ENCODE results near the gene NOA1. TPM values are rescaled to one million over a fixed set of nuclear protein-coding genes. Genes with fewer than 3 reads are reported as not detected.

NOA1 gene
- polyA plus RNA-seq, 1 experiment = 15.9 TPM

DNA sequence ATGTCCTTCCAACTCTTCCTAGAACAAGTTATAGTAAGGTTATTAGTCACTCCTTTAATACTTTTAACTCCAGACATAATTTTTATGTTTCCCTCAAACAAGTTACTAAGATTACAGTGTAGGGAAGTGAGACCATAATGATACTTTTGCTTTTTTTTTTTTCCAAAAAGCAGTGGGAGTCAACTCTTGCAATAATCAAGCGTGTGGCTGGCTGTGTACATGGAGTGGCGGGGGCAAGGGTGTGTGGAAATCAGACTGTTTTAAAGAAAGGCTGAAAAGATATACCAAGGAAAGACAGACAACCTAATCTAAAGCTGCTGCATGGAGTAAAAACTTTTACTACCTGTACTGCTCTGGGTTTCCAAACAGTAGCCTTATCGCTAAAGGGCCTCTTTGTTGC lies 4.1 kb downstream of the NOA1 start:
- TF ChIP-seq, protein P1, sequence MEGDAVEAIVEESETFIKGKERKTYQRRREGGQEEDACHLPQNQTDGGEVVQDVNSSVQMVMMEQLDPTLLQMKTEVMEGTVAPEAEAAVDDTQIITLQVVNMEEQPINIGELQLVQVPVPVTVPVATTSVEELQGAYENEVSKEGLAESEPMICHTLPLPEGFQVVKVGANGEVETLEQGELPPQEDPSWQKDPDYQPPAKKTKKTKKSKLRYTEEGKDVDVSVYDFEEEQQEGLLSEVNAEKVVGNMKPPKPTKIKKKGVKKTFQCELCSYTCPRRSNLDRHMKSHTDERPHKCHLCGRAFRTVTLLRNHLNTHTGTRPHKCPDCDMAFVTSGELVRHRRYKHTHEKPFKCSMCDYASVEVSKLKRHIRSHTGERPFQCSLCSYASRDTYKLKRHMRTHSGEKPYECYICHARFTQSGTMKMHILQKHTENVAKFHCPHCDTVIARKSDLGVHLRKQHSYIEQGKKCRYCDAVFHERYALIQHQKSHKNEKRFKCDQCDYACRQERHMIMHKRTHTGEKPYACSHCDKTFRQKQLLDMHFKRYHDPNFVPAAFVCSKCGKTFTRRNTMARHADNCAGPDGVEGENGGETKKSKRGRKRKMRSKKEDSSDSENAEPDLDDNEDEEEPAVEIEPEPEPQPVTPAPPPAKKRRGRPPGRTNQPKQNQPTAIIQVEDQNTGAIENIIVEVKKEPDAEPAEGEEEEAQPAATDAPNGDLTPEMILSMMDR (IDR thresholded peaks at IDR 0.05; ENCODE audit: insufficient read depth, low read depth, low read length) = no peak
- ChIA-PET POLR2A (no interaction called here), CTCF (no interaction called here)
- Histone ChIP-seq H3K27me3 (ENCODE audit: control insufficient read depth, insufficient read depth, low read length) (no peaks in the 10 kb centered on the region), H3K36me3 (ENCODE audit: control insufficient read depth, insufficient read depth, low read length) (peaks cover 6% of the 10 kb centered on the region), H3K4me3 (ENCODE audit: low read depth, low read length) (no peak overlapping the region)
- no peak for DNase-seq (ENCODE audit: low read depth)

DNA sequence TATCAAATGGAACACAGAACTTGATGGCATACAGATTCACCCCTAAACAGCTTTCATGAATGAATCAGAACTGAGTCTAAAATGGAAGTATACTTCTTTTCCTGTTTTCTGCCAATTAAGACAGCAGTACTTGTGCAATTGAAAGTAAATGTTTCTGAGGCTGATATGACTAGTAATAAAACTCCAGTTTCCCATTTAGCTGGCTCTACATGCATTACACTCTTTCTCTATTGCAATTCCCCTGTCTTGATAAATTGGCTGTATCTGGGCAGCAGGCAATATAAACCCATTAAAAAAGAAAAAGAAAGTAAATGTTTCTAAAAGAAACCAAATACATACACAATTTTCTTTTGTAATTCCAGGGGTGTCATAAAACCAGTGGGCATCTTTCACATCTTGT lies 4.6 kb downstream of the NOA1 start:
- H3K36me3 ChIP-seq (ENCODE audit: control insufficient read depth, insufficient read depth, low read length) = peaks cover 6% of the 10 kb centered on the region
- CTCF ChIA-PET = no interaction called here
- TF ChIP-seq, protein P1 (IDR thresholded peaks at IDR 0.05; ENCODE audit: insufficient read depth, low read depth, low read length) = no peak

DNA sequence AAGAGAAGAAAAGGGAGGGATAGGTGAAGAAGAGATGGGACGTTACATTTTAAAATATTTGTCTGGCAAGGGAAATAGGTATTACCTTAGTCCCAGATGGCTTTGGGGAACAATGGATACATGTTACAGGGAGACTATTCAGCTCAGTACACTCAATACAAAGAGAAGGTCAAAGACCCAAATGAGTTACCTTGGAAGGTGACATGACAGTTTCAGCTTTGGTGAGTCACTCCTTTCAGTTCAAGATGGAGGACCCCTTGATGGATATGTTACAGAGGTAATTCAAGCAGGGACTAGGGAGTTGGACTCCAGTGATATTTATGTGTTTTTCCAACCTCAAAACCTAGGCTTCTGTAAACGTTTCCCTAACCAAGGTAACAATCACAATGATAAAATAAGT lies 5.0 kb downstream of the NOA1 start:
- Histone ChIP-seq H3K36me3 (ENCODE audit: control insufficient read depth, insufficient read depth, low read length) (peaks cover 7% of the 10 kb centered on the region), H3K27me3 (ENCODE audit: control insufficient read depth, insufficient read depth, low read length) (no peaks in the 10 kb centered on the region), H3K4me3 (ENCODE audit: low read depth, low read length) (no peak overlapping the region)
- ChIA-PET POLR2A (no interaction called here), CTCF (no interaction called here)
- TF ChIP-seq, protein P1 (IDR thresholded peaks at IDR 0.05; ENCODE audit: insufficient read depth, low read depth, low read length) = no peak
- DNase-seq (ENCODE audit: low read depth) = no peak

More for the DNA sequence above, 4.6 kb downstream of the NOA1 start:
- H3K4me3 ChIP-seq (ENCODE audit: low read depth, low read length) = no peak overlapping the region
- no peak for DNase-seq (ENCODE audit: low read depth)
- H3K27me3 ChIP-seq (ENCODE audit: control insufficient read depth, insufficient read depth, low read length) = no peaks in the 10 kb centered on the region
- POLR2A ChIA-PET = no interaction called here

DNA sequence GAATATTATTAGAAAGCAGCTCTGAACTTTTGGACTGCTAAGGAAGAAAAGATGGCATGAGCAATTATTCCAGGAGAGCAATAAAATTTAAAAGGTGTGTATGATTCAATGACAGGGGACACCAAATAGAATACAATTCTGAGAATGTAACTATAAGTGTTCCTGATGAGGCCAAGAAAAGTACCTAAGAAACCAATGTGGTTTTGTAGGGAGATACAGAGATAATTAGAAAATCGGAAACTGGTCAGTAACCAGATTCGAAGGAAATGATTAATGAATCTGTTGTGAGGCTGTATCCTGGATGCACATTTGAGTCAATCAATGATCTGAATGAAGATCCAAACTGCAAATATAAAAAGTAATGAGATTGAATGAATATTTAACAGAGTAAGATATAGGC lies 6.0 kb downstream of the NOA1 start:
- Histone ChIP-seq H3K27me3 (ENCODE audit: control insufficient read depth, insufficient read depth, low read length) (no peaks in the 10 kb centered on the region), H3K36me3 (ENCODE audit: control insufficient read depth, insufficient read depth, low read length) (peaks cover 10% of the 10 kb centered on the region), H3K4me3 (ENCODE audit: low read depth, low read length) (no peak overlapping the region)
- ChIA-PET POLR2A (no interaction called here), CTCF (no interaction called here)
- TF ChIP-seq, protein P1 (IDR thresholded peaks at IDR 0.05; ENCODE audit: insufficient read depth, low read depth, low read length) = no peak
- no peak for DNase-seq (ENCODE audit: low read depth)

DNA sequence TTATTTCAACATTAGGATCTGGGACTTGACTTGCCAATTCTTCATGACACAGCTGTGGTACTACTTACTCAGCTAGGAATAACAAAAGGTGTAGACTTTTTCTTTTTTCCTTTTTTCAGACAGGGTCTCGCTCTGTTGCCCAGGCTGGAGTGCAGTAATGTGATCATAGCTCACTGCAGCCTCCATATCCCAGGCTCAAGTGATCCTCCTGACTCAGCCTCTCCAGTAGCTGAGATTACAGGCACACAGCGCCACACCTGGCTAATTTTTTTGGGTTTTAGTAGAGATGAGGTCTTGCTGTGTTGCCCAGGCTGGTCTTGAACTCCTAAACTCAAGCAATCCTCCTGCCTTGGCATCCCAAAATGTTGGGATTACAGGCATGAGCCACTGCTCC lies 16.3 kb downstream of the NOA1 start:
- POLR2A ChIA-PET = no interaction called here
- TF ChIP-seq, protein P1 (IDR thresholded peaks at IDR 0.05; ENCODE audit: insufficient read depth, low read depth, low read length) = no peak
- Histone ChIP-seq H3K36me3 (ENCODE audit: control insufficient read depth, insufficient read depth, low read length) (peaks cover 5% of the 10 kb centered on the region), H3K4me3 (ENCODE audit: low read depth, low read length) (no peak overlapping the region), H3K27me3 (ENCODE audit: control insufficient read depth, insufficient read depth, low read length) (no peaks in the 10 kb centered on the region)
- CTCF ChIA-PET = interaction anchor here (0.9 to 1.4 kb wide), 3 partner anchors 9 to 44 kb away, joined by 3 read pairs; no protein-coding TSS in a partner anchor
- DNase-seq (ENCODE audit: low read depth) = no peak
